ENCODE data around the gene PPP1R12A.
A peak's percentile ranks its signal among the peaks of the same experiment; 100 is the strongest.

The PPP1R12A gene

DNA sequence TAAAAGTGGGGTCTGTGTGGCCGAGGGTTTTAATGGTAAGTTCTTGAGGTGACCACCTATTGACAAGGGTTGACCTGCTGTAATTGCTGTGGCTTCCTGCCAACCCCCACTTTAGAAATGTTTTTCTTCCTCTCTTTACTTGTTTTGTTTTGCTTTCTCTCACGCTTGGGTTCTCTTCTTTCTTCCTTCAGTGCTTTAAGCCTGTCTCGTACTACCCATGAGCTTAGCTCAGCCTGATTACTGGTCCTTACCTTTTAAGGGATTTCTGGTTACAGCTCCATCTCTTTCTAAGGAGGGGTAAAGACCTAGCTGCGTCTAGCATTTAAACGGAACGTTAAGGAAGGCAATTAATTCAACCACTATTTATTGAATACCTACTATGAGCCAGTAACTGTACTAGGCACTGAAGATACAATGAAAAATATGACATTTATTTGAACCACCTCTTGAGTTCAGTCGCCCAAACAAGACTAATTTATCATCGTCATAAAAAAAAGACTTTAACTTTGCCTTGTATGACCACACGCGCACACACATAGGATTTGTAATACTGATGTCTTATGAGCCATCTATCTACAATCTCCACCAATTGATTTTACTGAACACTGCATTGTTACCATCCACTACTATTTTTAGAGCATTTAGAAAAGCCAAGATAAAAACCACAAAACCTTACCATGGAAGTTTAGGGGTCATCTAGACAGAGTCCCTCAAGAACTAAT lies 888 bp upstream of the PPP1R12A start:
- DNase-seq, result no peak

- DNase-seq, result peak; percentile 51 to 59
Measured at GRCh38 chr12:79934281-79935020, 446 bp downstream of the PPP1R12A start.

DNA sequence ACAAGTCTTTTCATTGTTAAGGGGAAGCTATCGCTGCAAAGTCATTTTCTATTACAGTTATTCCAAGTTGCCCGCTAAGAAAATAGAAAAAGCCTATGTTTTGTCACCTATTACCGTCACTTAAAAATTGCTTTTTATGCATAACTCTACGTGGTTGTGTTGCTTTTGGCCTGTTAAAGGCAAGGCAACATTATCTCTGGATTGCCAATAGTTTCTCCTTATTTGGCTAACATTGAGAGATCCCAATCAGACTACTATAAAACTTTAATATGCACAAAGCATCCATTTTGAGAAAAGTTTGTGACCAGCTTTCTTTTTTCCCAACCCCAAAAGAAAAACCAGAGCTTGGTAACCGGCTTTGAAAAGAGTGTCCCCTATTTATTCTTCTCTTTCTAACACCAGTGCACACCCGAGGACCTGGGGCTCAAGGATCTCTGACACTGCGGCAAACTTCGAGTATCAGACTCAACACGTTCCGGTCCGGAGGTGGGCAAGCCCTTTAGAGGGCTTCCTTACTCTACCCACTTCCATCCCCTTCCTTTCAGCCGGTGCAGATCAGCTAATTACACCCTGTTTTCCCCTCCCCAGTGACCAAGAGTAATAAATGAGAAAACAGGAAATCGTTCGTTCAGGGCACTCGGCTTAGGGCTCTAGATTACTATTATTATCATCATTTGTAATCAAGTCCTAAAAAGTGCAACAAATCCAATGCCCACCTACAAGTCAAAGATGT lies 1.2 kb downstream of the PPP1R12A start:
- DNase-seq, result peak in 1 of 2 donors; percentile 2

GRCh38 chr12:79933043-79933442 lies 1.9 kb downstream of the PPP1R12A start:
- DNase-seq, result no peak

GRCh38 chr12:79932357-79932756 lies 2.5 kb downstream of the PPP1R12A start:
- DNase-seq, result no peak

DNA sequence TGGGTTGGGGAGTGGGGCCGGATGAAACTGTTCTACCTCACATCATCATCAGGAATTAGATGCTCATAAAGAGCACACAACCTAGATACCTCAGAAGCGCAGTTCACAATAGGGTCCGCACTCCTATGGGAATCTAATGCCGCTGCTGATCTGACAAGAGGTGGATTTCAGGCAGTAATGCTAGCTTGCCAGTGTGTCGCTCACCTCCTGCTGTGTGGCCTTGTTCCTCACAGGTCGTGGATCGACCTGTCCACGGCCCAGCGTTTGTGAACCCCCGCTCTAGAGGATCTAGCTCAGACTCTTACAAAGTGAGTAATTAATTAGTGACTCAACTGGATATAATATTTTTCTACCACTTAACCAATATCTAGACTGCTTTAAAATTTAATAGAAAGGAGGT lies 5.8 kb downstream of the PPP1R12A start:
- DNase-seq, result no peak

DNA sequence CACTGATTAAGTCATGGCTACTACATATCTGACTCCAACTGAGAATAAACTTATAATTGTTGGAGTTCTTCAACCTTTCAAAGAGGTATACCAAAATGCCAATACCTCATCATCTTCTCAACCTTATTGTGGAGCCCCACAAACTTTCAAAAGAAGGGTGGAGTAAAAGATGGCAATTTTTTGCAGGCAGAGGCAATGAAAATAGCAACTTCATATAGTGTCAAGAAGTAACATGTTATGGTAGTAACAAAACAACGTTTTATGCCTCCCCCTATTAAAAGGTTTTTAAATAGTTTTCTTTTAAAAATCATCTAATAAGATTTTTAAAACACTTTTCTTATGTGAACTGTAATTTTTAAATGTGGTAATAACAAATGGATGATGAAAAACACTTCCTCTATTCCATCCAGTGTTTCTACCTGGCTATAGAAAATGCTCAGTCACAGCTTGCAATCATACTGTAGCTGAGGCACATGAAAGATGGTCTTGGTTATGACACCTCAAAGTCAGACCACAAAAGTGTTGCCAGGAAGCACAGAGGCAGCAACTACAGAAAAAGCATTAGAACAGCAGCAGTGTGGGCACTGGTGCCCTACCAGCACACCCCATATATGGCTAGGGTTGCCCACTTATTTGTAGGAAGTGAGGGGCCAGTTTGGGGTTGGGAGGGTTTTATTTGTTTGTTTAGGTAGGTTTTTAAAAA lies 7.0 kb downstream of the PPP1R12A start:
- DNase-seq, result peak; percentile 13 to 44

DNA sequence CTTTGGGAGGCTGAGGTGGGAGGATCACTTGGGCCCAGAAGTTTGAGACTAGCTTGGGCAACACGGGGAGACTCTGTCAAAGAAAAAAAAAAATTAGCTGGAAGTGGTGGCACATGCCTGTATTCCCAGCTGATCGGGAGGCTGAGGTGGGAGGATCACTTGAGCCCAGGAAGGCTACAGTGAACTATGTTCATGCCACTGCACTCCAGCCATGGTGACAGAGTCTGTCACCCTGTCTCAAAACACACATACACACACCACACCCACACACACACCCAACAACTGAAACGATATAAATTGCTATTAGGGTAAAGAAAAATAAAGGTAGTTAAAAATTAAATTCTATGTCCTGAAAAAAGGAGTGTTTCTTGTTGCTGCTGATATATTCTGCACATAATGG lies 7.9 kb downstream of the PPP1R12A start:
- DNase-seq, result no peak

- no peak for DNase-seq
Measured at GRCh38 chr12:79925492-79925891, 9.4 kb downstream of the PPP1R12A start.

DNA sequence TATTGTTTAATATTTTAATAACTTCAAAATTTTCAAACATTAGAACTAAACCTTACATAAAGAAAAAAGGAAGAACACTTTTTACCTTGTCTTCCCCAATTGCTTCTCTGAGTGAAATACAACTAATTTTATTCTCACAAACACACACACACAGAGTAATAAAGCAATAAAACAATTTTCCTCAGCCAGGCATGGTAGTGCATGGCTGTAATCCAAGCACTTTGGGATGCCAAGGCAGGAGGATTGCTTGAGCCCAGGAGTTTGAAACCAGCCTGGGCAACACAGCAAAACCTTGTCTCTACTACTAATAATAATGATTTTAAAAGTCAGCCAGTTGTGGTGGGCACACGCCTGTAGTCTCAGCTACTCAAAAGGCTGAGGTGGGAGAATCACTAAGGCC lies 13.1 kb downstream of the PPP1R12A start:
- DNase-seq, result no peak

DNA sequence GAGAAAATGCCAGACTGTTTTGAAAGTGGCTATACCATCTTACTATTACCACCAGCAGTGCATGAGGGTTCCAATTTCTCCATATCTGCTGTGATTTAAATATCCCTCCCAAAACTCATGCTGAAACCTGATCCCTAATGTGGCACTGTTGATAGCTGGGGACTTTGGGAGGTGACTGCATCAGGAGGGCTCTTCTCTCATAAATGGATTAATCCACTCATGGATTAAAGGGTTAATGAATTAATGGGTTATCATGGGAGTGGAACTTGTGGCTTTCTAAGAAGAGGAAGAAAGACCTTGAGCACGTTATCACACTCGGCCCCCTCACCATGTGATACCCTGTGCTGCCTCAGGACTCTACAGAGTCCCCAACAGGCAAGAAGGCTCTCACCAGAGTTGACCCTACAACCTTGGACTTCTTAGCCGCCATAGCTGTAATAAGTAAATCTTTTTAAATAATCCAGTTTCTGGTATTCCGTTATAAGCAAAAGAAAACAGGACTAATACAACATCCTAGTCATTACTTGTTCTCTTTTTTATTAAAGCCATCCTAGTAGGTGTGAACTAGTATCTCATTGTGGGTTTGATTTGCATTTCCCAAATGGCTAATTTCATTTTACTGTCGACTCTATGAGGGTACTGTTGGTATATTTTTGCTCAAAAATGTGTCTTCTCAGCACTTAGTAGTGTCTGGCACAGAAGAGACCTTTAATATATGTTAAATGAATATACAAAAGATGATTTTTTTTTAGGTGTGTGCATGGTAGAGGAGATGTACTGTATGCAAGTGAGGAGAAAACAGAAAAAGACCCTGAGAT lies 14.3 kb downstream of the PPP1R12A start:
- no peak for DNase-seq

DNA sequence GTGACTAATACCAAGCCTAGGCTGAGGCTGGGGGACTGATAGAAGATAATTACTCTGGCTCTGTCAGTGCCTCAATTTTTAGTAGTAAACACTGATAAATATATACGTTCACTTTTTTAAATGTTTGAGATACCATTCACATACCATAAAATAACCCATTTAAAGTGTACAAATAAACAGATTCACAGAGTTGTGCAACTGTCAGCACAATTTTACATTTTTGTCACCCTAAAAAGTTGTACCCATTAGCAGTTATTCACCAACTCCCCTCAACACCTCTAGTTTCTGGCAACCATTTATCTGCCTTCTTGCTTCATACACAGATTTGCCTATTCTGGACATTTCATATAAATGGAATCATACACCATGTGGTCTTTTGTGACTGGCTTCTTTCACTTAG lies 15.1 kb downstream of the PPP1R12A start:
- DNase-seq, result no peak

DNA sequence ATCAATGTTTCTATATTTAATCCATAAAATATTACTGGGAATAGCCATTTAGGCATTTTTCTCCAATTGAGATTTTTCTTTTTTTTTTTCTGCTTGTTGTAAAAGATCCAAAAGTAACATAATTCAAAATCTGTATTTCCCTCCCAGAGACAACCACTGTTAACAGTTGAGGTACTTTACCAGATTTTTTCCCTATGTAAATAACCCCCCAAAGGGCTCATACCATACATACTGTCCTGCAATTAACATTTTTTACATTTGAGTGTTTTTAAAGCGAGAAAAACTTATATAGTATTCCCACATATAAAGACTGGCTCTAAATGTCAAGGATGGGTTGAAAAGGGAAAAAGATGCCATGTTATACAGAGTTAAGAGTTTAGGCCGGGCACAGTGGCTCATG lies 18.1 kb downstream of the PPP1R12A start:
- no peak for DNase-seq

DNA sequence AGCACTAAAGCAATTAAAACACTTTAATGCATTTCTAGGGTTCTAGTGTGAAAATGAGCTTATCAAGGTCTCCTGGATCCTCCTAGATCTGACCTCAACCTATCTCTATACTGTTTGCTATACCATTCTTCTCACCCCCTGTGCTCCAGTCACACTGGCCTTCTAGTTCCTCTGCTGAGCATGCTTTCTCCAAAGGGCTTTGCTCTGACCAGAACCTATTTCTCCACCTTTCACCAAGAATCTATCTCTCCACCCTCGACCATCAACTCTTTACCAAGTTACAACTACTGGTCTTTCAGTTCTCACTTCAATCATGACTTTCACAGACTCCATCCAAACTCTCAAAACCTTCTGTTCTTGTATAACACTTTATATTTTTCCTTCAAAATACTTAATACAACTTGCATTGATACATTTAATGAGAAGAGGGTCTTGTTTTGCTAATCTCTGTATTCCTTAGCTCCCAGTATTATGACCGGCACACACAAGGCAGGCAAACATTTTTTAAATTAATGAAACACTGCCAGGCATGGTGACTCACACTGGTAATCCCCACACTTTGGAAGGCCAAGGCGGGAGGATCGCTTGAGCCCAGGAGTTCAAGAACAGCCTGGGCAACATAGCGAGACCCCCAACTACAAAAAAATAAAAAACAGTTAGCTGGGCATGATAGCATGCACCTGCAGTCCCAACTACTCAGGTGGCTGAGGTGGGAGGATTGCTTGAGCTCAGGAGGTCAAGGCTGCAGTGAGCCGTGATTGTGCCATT lies 22.8 kb downstream of the PPP1R12A start:
- no peak for DNase-seq

- no peak for DNase-seq
Measured at GRCh38 chr12:79908366-79908765, 26.5 kb downstream of the PPP1R12A start.

GRCh38 chr12:79901506-79901905 lies 33.4 kb downstream of the PPP1R12A start:
- DNase-seq, result no peak

DNA sequence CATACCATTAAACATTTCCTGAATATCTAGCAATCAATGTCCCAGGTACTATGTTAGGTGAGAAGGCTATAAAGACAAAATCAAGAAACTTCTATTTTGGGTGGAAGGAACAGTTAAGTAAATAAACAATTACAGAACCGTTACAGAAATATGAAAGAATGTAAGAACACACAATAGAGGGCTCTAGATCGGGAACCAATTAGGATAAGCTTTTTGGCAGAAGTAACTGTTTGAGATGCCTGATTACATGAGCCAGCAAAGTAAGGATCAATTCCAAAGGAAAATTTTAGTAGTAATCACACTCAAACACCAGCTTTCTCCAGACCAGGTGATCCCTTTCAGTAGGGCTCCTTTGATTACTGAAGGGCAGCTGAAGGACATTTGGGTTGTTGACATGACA lies 33.9 kb downstream of the PPP1R12A start:
- DNase-seq, result no peak

GRCh38 chr12:79900199-79900598 lies 34.7 kb downstream of the PPP1R12A start:
- DNase-seq, result no peak

DNA sequence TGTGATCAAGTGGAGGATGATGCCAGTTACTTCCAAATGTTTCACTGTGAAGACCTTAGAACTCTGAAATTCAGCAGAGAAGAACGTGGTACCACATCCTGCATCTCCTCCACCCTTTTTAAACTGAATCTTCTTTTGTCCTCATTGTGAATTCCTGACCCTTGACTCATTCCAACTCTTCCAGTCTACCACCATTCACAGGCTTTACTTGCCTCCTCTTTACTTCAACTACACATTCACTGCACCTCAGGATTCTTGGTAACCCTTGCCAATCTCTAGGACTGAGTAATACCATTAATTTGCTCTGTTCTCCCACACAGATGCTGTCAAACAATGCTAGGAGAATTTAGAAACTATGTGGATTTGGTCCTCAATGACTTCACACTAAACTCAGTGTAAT lies 37.3 kb downstream of the PPP1R12A start:
- no peak for DNase-seq

DNA sequence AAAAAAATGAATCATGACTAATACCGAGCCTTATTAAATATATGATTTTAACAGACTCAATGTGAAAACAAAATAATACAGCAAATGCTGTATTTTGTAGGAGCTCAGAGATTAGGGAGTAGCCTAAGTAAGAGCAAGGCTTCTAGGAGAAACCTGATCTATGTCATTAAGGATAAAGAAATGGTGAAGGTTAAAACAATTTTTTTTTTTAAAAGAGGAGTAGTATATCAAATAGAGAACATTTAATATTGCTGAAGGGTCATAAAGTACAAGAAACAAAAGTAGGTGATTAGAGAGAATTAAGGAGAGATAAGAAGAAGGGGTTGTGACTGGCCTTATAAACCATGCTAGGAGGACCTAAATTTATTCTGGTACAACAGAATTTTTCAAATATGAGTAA lies 39.1 kb downstream of the PPP1R12A start:
- no peak for DNase-seq

GRCh38 chr12:79895071-79895470 lies 39.8 kb downstream of the PPP1R12A start:
- DNase-seq, result no peak
